HEK293T (cell line): ENCODE results near the gene HDAC3.

ENCODE experiments used
- ARNT ChIP-seq: fragments of 450-650 bp; IDR thresholded peaks from 2 replicates; pipeline ENCODE4 v1.6.1; 2017; ENCODE audit warnings: mild to moderate bottlenecking
- BHLHE40 ChIP-seq: fragments of 450-650 bp; IDR thresholded peaks from 2 replicates; pipeline ENCODE4 v1.6.1; 2016; ENCODE audit warnings: mild to moderate bottlenecking, moderate library complexity, borderline replicate concordance
- FOXK2 ChIP-seq: fragments of 450-650 bp; IDR thresholded peaks from 2 replicates; pipeline ENCODE4 v1.6.1; 2016; ENCODE audit warnings: mild to moderate bottlenecking
- ZNF384 ChIP-seq: fragments of 450-650 bp; IDR thresholded peaks from 2 replicates; pipeline ENCODE4 v1.6.1; 2016
- TF ChIP-seq, protein P1 (sequence below): fragments of 450-650 bp; IDR thresholded peaks from 2 replicates; pipeline ENCODE4 v1.6.1; 2016

GRCh38 chr5:141680751-141681201, 44.1 kb upstream of the HDAC3 start:
- no peak for TF ChIP-seq ARNT
- TF ChIP-seq, protein P1, sequence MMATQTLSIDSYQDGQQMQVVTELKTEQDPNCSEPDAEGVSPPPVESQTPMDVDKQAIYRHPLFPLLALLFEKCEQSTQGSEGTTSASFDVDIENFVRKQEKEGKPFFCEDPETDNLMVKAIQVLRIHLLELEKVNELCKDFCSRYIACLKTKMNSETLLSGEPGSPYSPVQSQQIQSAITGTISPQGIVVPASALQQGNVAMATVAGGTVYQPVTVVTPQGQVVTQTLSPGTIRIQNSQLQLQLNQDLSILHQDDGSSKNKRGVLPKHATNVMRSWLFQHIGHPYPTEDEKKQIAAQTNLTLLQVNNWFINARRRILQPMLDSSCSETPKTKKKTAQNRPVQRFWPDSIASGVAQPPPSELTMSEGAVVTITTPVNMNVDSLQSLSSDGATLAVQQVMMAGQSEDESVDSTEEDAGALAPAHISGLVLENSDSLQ: no peak
- no peak for TF ChIP-seq FOXK2
- TF ChIP-seq ZNF384: no peak
- TF ChIP-seq BHLHE40: no peak
